GM12872 (cell line): ENCODE data around the gene ZNRD2.

Experiments
- CTCF ChIP-seq: IDR thresholded peaks from 3 replicates; pipeline ENCODE4 v1.5.1; 2011; ENCODE audit warnings: low read depth, mild to moderate bottlenecking, low read length, moderate library complexity; ENCODE audit not compliant: insufficient read depth

Gene ZNRD2

GRCh38 chr11:65529475-65530156, 40.7 kb upstream of the ZNRD2 start:
- TF ChIP-seq CTCF, result no peak

GRCh38 chr11:65530157-65530496, 40.1 kb upstream of the ZNRD2 start:
- peak; percentile 54 for TF ChIP-seq CTCF

GRCh38 chr11:65532388-65533064, 37.8 kb upstream of the ZNRD2 start:
- no peak for TF ChIP-seq CTCF

- no peak for TF ChIP-seq CTCF
These were observed 35.2 kb upstream of the ZNRD2 start for GRCh38 chr11:65535102-65535501.

- no peak for TF ChIP-seq CTCF
These were observed 33.6 kb upstream of the ZNRD2 start for GRCh38 chr11:65536412-65537295.

GRCh38 chr11:65537296-65537597, 33.0 kb upstream of the ZNRD2 start:
- no peak for TF ChIP-seq CTCF

- TF ChIP-seq CTCF, result no peak
These were observed 32.6 kb upstream of the ZNRD2 start for GRCh38 chr11:65537620-65538231.
